ENCODE data around the gene DNPEP.

DNA sequence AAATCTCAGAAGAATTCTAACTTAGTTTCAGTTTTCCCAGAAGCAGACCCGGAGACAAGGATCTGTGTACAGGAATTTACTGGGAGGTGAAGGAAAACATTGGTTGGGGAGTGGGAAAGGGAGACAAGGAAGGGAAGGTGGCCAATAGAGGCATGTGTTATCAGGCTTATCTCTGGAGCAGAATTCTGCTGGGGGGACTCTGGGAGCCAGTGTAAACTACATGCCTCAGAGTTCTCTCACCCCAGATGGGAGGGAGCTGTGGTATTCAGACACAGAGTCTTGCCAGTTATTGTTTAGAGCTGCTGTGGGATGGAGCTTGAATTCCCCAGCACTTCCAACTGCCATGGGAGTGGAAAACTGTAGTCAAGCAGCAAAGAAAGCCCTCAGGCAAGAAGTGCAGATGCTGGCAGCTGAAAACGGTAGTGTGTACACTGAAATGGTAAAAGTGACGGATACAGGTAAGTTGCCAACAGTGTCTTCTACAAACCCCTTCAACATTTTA, 19.0 kb downstream of the DNPEP start:
- no peak for TF ChIP-seq POLR2A (IDR thresholded peaks at IDR 0.05; ENCODE audit: extremely low read depth, insufficient read length)
- TF ChIP-seq, protein P1, sequence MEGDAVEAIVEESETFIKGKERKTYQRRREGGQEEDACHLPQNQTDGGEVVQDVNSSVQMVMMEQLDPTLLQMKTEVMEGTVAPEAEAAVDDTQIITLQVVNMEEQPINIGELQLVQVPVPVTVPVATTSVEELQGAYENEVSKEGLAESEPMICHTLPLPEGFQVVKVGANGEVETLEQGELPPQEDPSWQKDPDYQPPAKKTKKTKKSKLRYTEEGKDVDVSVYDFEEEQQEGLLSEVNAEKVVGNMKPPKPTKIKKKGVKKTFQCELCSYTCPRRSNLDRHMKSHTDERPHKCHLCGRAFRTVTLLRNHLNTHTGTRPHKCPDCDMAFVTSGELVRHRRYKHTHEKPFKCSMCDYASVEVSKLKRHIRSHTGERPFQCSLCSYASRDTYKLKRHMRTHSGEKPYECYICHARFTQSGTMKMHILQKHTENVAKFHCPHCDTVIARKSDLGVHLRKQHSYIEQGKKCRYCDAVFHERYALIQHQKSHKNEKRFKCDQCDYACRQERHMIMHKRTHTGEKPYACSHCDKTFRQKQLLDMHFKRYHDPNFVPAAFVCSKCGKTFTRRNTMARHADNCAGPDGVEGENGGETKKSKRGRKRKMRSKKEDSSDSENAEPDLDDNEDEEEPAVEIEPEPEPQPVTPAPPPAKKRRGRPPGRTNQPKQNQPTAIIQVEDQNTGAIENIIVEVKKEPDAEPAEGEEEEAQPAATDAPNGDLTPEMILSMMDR (IDR thresholded peaks at IDR 0.05; ENCODE audit: low read depth, low read length): no peak
